NCI-H82 treated with DMSO at 0.1 percent for 48 hours (cell line): ENCODE results near the gene HEYL.

ENCODE experiments used
- DNase-seq: peaks from one replicate; lab custom pipeline; 2025; ENCODE audit not compliant: unreplicated experiment; lab: John Stamatoyannopoulos, UW

HEYL gene

DNA sequence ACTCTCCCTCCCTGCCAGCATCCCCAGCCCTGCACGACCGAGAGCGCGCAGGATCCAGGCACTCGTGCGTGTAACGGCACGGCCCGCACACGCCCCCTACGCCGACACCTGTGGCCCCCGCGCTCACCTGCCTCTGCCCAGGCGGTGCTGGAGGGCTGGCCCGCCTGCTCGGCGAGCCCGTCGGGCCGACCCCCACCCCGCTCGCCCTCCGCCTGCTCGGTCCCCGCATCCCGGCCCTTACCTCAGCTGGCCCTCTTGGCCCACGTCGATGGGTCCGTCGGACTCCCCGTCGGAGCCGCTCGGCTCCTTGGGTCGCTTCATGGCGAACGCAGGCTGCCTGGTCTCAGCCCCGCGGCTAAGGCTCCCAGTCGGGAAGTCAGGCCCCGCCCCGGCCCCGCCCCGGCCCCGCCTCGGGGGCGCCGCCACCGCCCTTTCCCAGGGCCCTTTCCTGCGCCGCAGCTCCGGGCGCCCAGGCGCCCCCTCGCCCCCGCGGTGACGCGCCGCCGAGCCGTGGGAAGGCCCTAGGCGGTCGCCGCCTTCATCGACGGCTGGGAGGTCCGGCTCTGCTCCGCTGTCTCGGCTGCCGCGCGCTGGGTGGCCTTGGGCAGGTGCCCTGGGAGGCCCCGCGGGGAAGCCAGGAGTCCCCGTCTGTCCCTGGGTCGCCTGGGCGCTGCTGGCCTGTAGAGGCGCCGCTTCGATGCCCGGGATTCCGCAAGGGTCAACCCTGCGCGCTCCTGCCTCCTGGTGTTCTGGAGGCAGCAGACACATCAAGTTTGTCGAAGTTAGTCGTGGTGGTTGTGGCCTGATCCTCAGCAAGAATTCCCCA, at the start of gene HEYL:
TSS of gene HEYL (minus strand) at position 339 of the 826 bp plus-strand sequence. CDS start at position 321, 18 bp downstream.
- peak; percentile 60 for DNase-seq

DNA sequence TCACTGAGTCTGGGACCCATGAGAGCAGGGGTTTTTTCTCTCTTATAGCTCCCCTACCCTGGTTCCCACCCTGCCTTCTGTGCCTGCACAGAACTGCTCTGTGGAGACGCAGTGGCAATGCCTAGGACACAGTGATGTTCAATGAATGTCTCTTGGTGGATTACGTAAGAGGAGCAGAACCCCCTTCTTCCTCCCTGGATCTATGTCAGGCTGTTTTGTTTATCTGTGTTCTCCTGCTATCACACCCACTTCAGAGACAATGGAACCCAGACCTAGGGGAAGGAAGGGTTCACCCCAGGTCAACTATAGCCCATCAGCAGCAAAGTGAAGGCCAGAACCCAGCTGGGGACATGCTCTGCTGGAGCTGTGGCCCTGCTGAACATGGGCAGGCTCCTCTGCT, 49.8 kb upstream of the HEYL start:
- no peak for DNase-seq

DNA sequence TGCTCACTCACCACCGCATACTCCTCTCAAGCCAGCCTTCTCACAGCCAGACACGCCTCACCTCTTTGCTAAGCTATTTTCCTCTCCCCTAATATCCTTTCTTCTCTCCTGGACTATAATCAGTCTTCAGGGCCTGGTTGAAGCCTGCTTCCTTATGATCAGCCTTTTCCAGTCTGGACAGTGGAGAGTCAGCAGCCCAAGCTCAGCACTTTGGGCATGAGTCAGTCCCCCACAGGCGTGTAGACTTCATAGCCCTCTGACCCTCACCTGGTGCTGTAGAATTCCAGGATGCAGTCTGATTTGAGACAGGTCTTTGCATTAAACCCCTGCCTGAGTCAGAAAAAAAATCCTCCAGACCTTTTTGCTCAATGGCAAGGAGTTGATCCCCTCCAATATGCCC, 49.3 kb upstream of the HEYL start:
- no peak for DNase-seq

DNA sequence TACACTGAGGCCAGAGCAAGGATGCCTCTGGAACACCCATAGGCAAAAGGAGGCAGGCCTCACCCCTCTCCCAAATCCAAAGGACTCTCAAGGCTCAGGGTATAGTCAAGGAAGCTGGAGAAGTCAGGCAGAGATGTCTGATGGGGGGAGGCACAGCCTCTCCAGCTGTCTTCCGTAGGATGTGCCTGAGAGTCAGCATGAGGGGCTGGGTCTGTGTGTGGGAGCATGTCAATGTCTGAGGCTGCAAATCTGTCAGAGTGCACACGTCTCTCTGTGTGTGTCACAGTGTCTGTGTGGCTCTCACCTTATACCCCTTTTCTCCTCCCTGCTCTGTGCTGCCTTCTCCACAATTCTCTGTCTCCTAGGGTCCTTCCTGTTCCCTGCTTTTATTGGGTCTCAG, 47.8 kb upstream of the HEYL start:
- no peak for DNase-seq

DNA sequence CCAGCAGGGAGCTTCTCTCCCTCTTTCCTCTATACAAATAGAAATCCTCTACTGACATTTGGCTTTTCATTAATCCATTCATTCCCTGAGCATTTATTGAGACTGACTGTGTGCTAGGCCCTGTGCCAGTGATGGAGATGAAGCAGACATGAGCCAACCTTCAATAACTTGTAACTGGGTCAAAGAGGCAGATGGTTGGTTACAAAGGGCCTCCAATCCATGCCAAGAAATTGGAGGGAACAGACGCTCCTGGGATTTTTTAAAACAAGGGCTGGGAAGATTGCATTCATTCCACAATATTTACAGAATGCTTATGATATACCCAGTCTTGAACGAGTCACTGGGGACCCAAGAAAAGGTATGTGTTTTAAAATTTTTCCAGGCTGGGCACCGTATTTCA, 45.6 kb upstream of the HEYL start:
- DNase-seq = no peak

DNA sequence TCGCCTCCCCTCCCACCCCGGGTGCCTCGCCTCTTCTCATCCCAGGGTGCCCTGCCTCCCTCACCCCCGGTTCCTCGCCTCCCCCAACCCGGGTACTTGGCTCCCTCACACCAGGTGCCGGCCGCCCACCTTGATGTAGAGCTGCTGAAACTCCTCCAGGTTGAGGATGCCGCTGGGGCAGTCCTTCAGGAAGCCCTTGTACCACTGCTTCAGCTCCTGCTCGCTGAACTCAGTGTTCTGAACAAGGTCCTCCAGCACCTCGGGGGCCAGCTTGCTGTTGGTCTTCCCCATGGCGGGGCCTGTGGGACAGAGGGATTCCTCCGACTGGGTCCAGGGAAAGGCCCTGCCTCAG, 44.8 kb upstream of the HEYL start:
- no peak for DNase-seq

DNA sequence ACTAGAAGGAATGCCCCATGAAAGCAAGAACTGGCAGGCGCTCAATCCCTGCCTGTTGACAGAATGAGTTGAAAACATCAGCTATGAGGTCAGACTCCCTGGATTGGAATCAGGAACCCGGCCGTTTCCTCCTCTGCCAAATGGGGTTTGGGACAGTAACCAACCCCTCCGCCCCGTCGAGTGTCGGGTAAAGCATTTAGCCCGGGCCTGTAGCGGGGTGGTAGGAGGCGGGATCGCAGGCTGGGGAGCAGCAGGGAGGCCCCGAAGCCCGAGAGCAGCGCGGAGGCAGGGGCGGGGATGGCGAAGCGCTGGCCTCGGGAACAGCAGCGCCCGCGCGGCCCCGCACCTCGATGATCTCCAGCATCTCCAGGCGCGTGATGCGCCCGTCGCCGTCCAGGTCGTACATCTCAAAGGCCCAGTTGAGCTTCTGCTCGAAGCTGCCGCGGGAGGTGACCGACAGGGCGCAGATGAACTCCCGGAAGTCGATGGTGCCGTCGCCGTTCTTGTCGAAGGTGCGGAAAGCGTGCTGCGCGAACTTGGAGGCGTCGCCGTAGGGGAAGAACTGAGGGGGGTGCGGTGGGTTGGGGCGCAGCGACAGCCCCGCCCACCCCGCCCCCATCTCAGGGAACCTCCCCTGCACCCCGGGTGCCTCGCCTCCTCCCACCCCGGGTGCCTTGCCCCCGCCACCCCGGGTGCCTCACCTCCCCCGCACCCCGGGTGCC, 44.3 kb upstream of the HEYL start:
- no peak for DNase-seq

DNA sequence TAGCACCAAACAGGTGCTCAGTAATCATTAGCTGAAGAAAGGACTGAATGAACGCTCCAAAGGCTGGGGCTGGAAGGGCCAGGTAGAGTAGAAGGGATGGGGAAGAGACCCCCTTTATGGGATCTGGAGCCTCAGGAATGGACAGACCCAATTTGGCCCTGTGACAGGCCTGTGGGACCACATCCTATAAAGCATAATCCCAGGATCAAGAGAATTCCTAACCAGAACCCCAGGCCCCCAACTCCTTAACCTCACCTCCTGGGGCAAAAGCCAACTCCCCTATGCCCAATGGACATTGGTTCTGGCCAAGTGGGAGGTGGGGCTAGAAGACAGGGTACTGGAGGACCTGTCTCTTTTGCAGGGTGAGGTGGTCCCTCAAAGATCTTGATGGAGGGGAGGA, 42.6 kb upstream of the HEYL start:
- no peak for DNase-seq

DNA sequence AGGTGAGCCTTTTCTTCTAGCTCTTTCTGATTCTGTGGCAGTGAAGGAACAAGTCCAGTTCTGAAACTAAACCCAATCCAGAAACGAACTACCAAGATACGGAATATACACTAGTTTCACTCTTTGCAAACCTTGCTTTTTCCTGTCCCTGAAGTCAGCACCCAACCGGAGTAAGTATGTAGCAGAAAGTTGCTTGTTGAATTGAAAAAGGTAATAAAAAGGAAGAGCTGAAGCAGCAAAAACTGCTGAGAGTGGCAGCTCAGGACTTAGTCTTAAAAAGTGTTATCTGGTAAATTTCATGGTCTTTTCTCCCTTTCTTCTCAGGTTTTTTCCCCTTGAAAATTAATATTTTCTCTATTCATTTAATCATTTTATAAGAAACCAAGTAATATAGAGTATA, 41.9 kb upstream of the HEYL start:
- no peak for DNase-seq

DNA sequence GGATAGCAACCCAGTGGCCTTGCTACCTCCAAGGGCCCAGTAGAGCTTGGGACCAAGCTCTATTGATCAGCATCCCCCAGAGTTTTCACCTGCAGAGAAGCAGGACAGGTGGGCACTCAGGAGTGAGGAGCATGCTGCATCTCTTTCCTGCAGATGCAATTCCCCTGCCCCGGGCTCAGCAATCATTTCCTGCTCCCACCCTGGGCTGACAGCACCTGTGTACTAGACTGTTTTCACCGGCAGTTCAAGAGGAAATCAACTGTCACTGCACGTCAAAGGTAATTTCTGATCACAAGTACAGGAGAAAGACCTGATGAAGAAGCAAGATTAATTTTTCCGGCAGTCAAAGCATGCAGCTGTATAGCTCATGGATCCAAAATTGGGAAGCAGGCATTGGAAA, 41.3 kb upstream of the HEYL start:
- no peak for DNase-seq

DNA sequence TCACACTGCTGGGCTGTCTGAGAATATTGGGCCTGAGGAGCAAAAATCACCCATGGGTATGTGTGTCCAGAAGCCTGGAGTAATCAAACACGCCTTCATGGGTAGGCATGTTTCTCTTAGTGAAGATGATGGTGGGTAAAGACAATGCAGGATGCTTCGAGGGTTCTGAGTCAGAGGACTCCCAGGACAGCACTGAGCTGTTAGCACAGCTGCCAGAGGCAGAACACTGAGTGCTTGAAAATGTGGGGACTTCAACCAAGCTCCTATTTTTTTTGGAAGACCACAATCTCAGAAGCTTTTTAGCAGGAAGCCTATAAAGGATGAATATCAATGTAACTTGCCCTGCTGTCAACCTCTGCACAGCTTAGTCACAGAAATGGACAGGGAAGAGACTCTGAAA, 40.4 kb upstream of the HEYL start:
- DNase-seq = no peak

DNA sequence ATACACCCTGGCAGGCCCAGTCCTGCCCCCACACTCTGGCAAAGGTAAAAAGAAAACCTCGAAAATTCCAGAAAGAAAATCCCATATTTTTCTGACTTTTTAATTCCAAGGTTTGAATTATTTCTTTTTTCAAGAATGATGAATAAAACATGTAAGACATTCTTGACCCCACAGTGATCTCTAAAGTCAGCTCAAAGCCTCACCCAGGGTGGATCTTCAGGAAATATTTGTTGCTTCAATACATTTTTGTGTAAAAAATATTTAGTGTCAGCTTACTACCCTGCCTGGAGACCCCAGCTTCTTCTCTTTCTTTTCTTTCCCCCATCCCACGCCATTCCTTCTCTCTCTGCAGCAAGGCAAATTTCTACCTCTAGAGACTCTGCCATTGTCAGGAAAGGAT, 39.4 kb upstream of the HEYL start:
- DNase-seq = no peak

DNA sequence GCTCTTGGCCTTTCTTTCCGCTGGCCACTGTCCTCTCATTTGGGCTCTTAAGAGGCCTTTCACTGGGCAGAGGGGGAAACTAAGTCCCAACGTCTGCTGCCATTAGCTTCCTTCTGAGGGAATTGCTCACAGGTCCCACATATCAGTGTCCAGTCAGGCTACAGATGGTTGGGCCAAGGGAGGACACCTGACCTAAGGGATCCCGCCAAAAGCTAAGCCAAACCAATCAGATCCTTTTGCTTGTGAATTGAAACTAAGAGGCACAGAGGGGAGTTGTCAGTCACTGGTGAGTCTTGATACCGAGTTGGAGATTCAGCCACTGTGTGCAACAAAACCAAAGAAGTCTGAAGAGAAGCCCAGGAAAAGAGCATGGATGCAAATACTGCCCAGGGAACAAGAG, 38.2 kb upstream of the HEYL start:
- no peak for DNase-seq

DNA sequence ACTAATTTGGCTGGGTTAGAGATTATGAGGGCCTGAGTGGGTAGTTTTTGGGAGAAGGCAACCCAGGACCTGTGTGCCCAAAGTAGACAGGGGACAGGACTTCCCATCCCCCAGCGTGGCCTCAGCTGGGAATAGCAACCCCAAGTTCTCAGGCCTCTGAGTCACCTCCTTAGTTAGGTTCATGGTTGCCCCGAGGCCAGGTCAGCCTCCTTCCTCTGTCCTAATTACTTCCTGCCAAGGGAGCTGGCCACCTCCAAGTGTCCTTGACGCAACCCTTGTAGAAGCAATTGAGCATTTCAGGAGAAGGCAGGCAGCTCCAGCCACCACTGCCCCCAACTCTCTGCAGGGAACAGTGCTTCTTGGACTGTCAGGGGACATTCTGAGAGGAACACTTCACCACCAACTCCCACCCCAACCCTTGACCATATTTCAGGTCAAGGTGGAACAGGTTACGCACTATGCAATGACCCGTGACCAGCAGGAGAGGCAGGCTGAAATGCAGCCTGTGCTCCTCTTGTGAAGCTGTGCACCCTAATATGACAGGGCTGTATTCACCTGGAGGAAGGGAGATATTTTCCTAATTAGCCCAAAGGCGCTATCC, 37.6 kb upstream of the HEYL start:
- no peak for DNase-seq

DNA sequence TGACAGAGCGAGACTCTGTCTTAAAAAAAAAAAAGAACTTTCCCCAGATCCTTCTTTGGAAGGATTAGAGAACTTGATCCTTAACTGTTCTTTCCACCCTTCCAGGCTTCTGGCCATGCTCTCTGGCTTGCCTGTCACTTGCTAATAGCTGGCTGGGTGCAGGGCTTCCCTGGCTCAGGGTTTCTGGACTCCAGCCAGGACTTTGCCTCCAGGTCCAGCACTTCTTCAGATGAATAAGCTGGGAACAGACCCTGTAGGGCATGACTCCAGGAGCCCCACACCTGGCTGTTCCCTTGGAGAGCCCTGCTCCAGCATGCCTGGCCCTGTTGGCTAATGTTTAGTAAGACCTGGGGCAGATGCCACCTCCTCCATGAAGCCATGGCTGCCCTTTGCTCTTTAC, 35.8 kb upstream of the HEYL start:
- no peak for DNase-seq

DNA sequence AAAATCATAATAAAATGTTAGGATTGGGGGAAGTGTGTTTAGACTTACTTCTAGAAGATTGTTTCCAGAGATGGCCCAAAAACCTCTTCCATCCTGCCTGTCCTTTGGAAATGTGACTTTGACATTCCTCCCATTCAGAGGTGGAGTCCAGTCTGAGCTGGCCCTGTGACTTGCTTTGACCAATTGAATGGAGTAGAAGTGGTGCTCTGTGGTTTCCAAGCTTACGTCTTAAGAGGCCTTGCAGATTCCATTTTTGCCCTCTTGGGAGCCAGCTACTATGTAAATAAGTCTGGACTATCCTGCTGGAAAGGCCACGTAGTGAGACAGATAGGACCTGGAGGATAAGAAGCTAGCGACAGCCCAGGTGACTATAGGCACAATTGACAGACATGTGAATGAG, 33.8 kb upstream of the HEYL start:
- no peak for DNase-seq

DNA sequence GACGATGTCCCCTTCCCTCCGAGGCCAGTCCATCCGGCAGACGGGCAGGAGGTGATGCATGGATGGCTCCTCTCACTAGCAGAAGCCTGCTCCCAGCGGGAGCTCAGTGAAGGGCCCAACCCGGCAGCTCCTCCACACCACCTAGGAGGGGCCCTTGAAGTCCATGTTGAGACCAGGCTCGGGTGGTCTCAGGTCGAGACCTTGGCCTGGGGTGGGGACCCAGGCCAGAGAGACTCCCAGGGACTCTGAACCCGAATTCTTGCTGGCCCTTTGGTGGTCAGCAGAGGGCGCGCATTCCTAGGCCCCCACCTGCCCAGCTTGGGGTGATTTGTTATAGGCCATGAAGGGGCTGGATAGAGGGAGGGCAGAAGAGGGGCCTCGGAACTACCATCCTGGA, 33.1 kb upstream of the HEYL start:
- DNase-seq = no peak

DNA sequence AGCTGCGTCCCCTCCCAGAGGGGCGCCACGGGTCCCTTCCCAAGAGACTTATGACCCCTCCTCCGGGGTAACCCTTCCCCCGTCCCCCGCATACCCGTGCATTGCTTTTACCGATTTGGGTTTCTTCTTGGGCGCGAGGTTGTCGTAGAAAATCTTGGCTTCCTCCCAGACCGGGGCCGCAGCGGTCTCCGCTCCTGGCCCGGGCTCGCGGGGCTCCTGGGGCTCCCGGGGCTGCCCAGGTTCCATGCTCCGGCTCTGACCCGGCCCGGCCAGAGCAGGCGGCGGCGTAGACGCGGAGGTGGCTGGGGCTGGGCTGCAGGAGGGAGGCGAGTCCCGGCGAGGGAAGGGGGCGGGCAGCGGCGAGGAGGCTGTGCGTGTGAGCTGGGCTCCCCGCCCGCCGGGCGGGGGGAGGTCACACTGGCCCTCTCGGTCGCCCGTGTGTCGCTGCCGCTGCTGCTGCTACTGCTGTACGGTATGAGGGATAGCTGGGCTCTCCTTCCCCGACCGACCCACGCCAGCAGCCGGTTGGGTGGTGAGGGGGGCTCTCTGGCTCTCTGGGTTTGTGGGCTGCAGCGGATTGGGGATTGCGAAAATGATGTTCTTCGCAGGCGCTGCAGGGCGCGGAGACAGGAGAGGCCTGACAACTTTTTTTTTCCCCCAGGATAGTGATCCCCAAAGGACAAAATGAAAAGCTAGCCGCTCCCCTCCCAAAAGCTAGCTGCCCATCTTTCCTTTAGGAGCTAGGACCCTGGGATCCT, 32.5 kb upstream of the HEYL start, which contains the start of gene NT5C1A:
TSS of gene NT5C1A (minus strand) at position 315 of the 758 bp plus-strand sequence. CDS start at position 246, 69 bp downstream.
- no peak for DNase-seq

DNA sequence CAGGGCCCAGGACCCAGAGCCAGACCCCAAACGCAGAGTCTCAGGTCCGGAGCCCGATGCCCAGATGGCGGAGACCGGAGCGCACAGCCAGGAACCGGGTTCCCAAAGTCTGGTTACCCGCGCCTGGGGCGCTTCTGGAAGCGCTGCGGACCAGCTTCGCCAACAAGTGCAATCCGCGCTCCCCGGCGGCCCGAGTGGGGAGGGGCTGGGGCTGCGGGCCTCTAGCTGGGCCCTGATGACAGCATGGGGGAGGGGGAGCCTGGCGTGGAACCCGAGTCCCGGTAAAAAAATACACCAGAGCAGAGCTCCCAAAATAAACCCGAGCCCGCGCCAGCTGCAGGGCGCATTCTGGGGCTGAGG, 32.0 kb upstream of the HEYL start:
- no peak for DNase-seq

DNA sequence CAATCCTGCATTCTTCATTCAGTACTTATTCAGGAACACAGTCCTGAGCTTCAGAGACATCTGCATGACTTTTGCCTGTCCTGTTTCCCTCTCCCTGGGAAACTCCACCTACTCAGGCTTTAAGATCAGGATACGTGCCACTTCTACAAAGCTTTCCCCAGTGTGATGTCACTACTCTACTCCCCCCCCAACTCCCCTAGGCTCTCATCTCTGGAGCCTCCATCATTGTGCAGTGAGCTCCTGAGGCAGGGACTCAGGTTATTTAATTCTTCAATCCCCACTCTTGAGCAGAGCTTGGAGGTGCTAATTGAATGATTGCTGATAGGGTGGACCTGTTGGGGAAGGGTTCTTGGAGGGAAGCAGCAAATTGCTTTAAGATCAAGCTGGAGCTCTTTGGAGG, 31.2 kb upstream of the HEYL start:
- no peak for DNase-seq

DNA sequence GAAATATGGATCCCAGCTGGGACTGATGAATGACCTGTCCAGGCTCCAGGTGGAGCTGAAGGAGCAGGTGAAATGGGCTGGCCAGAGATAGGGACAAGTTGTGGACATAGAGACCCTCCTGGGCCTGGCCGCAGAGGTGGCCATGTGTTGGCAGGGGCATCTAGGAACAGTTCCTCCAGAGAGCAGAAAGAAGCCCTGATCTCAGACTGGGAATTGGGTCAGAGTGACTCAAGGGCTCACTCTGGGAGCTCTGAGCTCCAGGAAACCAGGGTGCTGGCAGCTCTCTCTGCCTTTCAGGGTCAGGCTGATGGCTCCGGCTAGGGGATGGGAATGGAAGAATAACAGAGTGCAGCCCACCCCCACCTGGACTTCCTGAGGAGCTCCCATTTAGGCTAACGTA, 29.5 kb upstream of the HEYL start:
- no peak for DNase-seq

DNA sequence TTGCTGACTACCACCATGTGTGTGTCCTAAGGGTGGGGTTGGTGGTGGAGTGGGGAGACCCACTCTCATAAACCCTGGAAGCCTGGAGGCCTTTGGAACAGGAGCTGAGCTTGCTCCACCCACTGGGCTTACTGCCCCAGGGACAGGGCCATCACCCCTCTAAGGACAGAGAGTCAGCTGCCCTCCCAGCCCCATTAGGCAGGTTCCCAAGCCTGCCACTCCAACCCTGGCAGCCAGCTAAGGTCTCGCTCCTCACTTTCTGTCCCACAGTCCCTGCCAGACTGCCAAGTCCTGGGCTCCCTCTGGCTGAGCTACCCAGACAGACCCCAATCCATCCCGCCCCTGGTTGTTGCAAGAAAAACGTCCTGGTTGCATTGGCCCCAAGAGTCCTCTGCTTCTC, 28.7 kb upstream of the HEYL start:
- no peak for DNase-seq
